Common myeloid progenitor, CD34-positive (primary cell): Measurements from ENCODE around the gene KCNK16.

Experiments used
- CTCF ChIA-PET: fragments of 350-600 bp; sonication (Branson Sonifier 250); formaldehyde crosslinking; loops from one replicate; lab custom pipeline; 2021; ENCODE audit warnings: antibody characterized with exemption; lab: Charles Lee
- POLR2A ChIA-PET: fragments of 350-600 bp; sonication (Branson Sonifier 250); formaldehyde crosslinking; loops from one replicate; lab custom pipeline; 2021; ENCODE audit warnings: antibody characterized with exemption; lab: Charles Lee
- DNase-seq, 3 donors: peaks; one replicate each; pipeline versions ENCODE4 v3.0.0 to v3.0.0-alpha.2; 2013
- H3K27ac ChIP-seq, 2 experiments: 1 replicate in 1 of 2; 2 replicates in 1 of 2; pipeline ENCODE4 v1.7.0; 2013; ENCODE audit warnings: inconsistent platforms in 2 of 2, low read length in 2 of 2, mild to moderate bottlenecking in 2 of 2, low read depth in 1 of 2, moderate library complexity in 1 of 2; ENCODE audit not compliant: severe bottlenecking in 2 of 2, insufficient read depth in 1 of 2, poor library complexity in 1 of 2
- H3K27me3 ChIP-seq, 5 experiments: replicated peaks in 2 of 5; 1 replicate in 3 of 5; 2 replicates in 2 of 5; pipeline versions ENCODE4 v1.6.1 to v1.7.0; 2013; ENCODE audit warnings: low read length in 4 of 5, mild to moderate bottlenecking in 2 of 5, moderate library complexity in 2 of 5, inconsistent platforms in 1 of 5; ENCODE audit not compliant: insufficient read depth in 5 of 5, control insufficient read depth in 4 of 5
- H3K36me3 ChIP-seq, 4 experiments: 1 replicate in 2 of 4; 2 replicates in 2 of 4; pipeline versions ENCODE4 v1.6.1 to v1.7.0; 2013; ENCODE audit warnings: low read length in 3 of 4, control low read depth in 1 of 4, mild to moderate bottlenecking in 1 of 4; ENCODE audit not compliant: control insufficient read depth in 4 of 4, insufficient read depth in 4 of 4
- H3K4me1 ChIP-seq, 4 experiments: 1 replicate in 3 of 4; 2 replicates in 1 of 4; pipeline versions ENCODE4 v1.6.1 to v1.7.1; 2013; ENCODE audit warnings: low read length in 3 of 4, mild to moderate bottlenecking in 3 of 4, control low read depth in 1 of 4, inconsistent platforms in 1 of 4, moderate library complexity in 1 of 4; ENCODE audit not compliant: control insufficient read depth in 4 of 4, insufficient read depth in 4 of 4; ENCODE audit errors: control extremely low read depth in 1 of 4
- H3K4me3 ChIP-seq, 7 experiments: 1 replicate in 4 of 7; 2 replicates in 3 of 7; pipeline versions ENCODE4 v1.5.1 to v1.7.0; 2013; ENCODE audit warnings: mild to moderate bottlenecking in 7 of 7, low read length in 6 of 7, moderate library complexity in 6 of 7, inconsistent platforms in 2 of 7, low read depth in 2 of 7, control low read depth in 1 of 7; ENCODE audit not compliant: insufficient read depth in 4 of 7, control insufficient read depth in 1 of 7; ENCODE audit errors: extremely low read depth in 1 of 7
- H3K9me3 ChIP-seq, 5 experiments: 1 replicate in 4 of 5; 2 replicates in 1 of 5; pipeline versions ENCODE4 v1.6.1 to v1.7.1; 2013; ENCODE audit warnings: low read length in 4 of 5, mild to moderate bottlenecking in 2 of 5, inconsistent platforms in 1 of 5, low read depth in 1 of 5, moderate library complexity in 1 of 5; ENCODE audit not compliant: control insufficient read depth in 4 of 5, insufficient read depth in 2 of 5; ENCODE audit errors: control extremely low read depth in 1 of 5
- WGBS: methylation state at CpG from one replicate; pipeline ENCODE4 v1.1.5; 2013; ENCODE audit not compliant: insufficient coverage; 5-methylcytosine and 5-hydroxymethylcytosine counted together

The KCNK16 gene

GRCh38 chr6:39312912-39313525 is 9.5 kb downstream of the KCNK16 start:
- Histone ChIP-seq H3K27me3 (peaks cover 0 to 7% (median 0%) of the 10 kb centered on the region in 5 experiments), H3K9me3 (no peaks in the 10 kb centered on the region), H3K27ac (no peak overlapping the region), H3K4me1 (peaks cover 4 to 79% (median 63%) of the 10 kb centered on the region in 4 experiments), H3K4me3 (peak overlapping the region; percentile 30 to 78 (median 71)), H3K36me3 (peaks cover 0 to 12% (median 2%) of the 10 kb centered on the region in 4 experiments)
- POLR2A ChIA-PET = no interaction called here
- 14% methylated on average over 42 of the region's 45 CpGs for WGBS
- CTCF ChIA-PET = interaction anchor here (1.3 to 6.1 kb wide), 5 partner anchors 8 to 148 kb away, joined by 3 to 47 read pairs (median 7); no protein-coding TSS in a partner anchor
- no peak for DNase-seq

DNA sequence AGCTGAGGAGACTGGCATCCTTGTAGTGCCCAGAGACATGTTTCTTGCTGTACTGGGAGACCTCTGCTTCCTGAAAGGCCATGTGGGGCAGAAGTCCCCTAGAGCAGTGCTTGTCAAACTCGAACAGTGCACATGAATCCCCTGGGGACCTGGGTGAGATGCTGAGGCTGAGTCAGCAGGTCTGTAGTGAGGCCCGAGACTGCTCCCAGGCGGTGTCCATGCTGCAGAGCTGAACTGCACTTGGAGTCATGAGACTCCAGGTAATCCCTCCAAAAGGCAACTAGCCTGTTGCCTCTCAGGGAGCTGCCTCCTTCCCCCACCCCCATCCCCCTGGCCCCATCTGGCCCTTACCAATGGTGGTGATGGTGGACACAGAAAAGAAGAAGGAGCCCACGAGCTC is 12.0 kb downstream of the KCNK16 start:
- no peak overlapping the region for H3K27ac ChIP-seq
- peaks cover 0 to 7% (median 0%) of the 10 kb centered on the region in 5 experiments for H3K27me3 ChIP-seq
- CTCF ChIA-PET = interaction anchor here (0.6 to 6.1 kb wide), 27 partner anchors 8 to 314 kb away, joined by 3 to 47 read pairs (median 4); no protein-coding TSS in a partner anchor
- peaks cover 0 to 12% (median 2%) of the 10 kb centered on the region in 4 experiments for H3K36me3 ChIP-seq
- WGBS = 79% methylated on average over 3 of the region's 4 CpGs
- POLR2A ChIA-PET = no interaction called here
- peaks cover 0 to 61% (median 52%) of the 10 kb centered on the region in 4 experiments for H3K4me1 ChIP-seq
- no peaks in the 10 kb centered on the region for H3K9me3 ChIP-seq
- no peak for DNase-seq
- H3K4me3 ChIP-seq = no peak overlapping the region

- whole genome bisulfite sequencing = 53% methylated on average over 4 of the region's 7 CpGs
- Histone ChIP-seq H3K27ac (no peak overlapping the region), H3K9me3 (peaks cover 0 to 2% (median 0%) of the 10 kb centered on the region in 5 experiments), H3K36me3 (peaks cover 0 to 12% (median 2%) of the 10 kb centered on the region in 4 experiments), H3K4me3 (no peak overlapping the region), H3K27me3 (peaks cover 0 to 7% (median 0%) of the 10 kb centered on the region in 5 experiments), H3K4me1 (peaks cover 0 to 56% (median 47%) of the 10 kb centered on the region in 4 experiments)
- ChIA-PET CTCF (interaction anchor here (0.6 to 6.1 kb wide), 35 partner anchors 9 to 314 kb away, joined by 3 to 47 read pairs (median 4); no protein-coding TSS in a partner anchor), POLR2A (interaction anchor here (0.7 kb wide), 1 partner anchor 39 kb away, joined by 3 read pairs; no protein-coding TSS in a partner anchor)
- DNase-seq = peak; percentile 52 to 69 (median 61)
Observed at GRCh38 chr6:39309942-39310531, 12.5 kb downstream of the KCNK16 start.

GRCh38 chr6:39307462-39307861 is 15.0 kb downstream of the KCNK16 start:
- Histone ChIP-seq H3K36me3 (peaks cover 0 to 12% (median 3%) of the 10 kb centered on the region in 4 experiments), H3K27ac (no peak overlapping the region), H3K4me3 (no peak overlapping the region), H3K9me3 (peaks cover 0 to 4% (median 0%) of the 10 kb centered on the region in 5 experiments), H3K27me3 (peaks cover 0 to 2% (median 0%) of the 10 kb centered on the region in 5 experiments), H3K4me1 (peaks cover 0 to 36% (median 23%) of the 10 kb centered on the region in 4 experiments)
- DNase-seq = no peak
- WGBS = 89% methylated on average over 3 of the region's 3 CpGs
- CTCF ChIA-PET = interaction anchor here (1.0 to 10.5 kb wide), 7 partner anchors 18 to 311 kb away, joined by 3 to 251 read pairs (median 5); no protein-coding TSS in a partner anchor
- POLR2A ChIA-PET = interaction anchor here (1.5 kb wide), 1 partner anchor 140 kb away, joined by 3 read pairs; no protein-coding TSS in a partner anchor

GRCh38 chr6:39304951-39305350 is 17.6 kb downstream of the KCNK16 start:
- CTCF ChIA-PET = interaction anchor here (0.6 to 10.5 kb wide), 19 partner anchors 9 to 308 kb away, joined by 3 to 251 read pairs (median 4); partner anchors contain the start of gene KCNK17
- DNase-seq = no peak
- H3K4me1 ChIP-seq = peaks cover 0 to 14% (median 8%) of the 10 kb centered on the region in 4 experiments
- peaks cover 0 to 4% (median 0%) of the 10 kb centered on the region in 5 experiments for H3K9me3 ChIP-seq
- POLR2A ChIA-PET = interaction anchor here (0.6 kb wide), 2 partner anchors 40 to 432 kb away, joined by 3 to 4 read pairs; no protein-coding TSS in a partner anchor
- no peaks in the 10 kb centered on the region for H3K27me3 ChIP-seq
- H3K27ac ChIP-seq = no peak overlapping the region
- peaks cover 0 to 8% (median 3%) of the 10 kb centered on the region in 4 experiments for H3K36me3 ChIP-seq
- H3K4me3 ChIP-seq = no peak overlapping the region

GRCh38 chr6:39303425-39304153 is 18.9 kb downstream of the KCNK16 start:
- POLR2A ChIA-PET = interaction anchor here (0.8 to 1.0 kb wide), 2 partner anchors 10 to 139 kb away, joined by 4 read pairs; partner anchors contain the start of gene KCNK17
- no peak overlapping the region for H3K27ac ChIP-seq
- CTCF ChIA-PET = interaction anchor here (0.6 to 10.5 kb wide), 35 partner anchors 10 to 328 kb away, joined by 3 to 251 read pairs (median 4); partner anchors contain the start of gene KCNK17
- H3K4me1 ChIP-seq = peaks cover 0 to 14% (median 7%) of the 10 kb centered on the region in 4 experiments
- peaks cover 0 to 4% (median 0%) of the 10 kb centered on the region in 5 experiments for H3K9me3 ChIP-seq
- peaks cover 0 to 3% (median 2%) of the 10 kb centered on the region in 4 experiments for H3K36me3 ChIP-seq
- WGBS = 92% methylated on average over 23 of the region's 30 CpGs
- H3K4me3 ChIP-seq = peak overlapping the region in 1 of 7 experiments; percentile 55
- no peaks in the 10 kb centered on the region for H3K27me3 ChIP-seq
- no peak for DNase-seq
